ENCODE measurements around the gene TRPM3.

DNA sequence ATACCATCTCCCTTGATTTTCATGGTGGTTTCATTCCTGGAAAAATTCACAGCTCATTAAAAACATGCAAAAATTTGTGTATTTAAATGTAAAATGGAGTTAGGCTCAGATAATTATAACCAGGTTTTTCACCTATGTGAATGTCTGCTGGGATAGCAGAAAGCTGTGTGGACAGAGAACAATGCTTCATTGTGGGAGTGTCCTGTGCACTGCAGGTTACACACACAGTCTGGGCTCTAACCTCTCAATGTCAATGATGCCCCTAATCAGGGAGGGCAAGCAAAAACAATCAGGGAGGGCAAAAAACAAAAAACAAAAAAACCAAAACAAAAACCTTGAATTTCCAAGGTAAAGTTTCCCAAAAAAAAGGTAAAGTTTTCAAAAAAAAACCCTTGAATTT is 548.1 kb downstream of the TRPM3 start:
- TF ChIP-seq EP300 (IDR thresholded peaks at IDR 0.05; ENCODE audit: borderline replicate concordance in 1 of 2, low read depth in 2 of 2, low read length in 2 of 2) (no peak), GTF2F1 (IDR thresholded peaks at IDR 0.05; ENCODE audit: borderline replicate concordance, low read depth, low read length) (no peak), SP4 (IDR thresholded peaks at IDR 0.05; ENCODE audit: low read length) (no peak), POLR2A (IDR thresholded peaks at IDR 0.05; ENCODE audit: control extremely low read depth in 1 of 2, low read depth in 2 of 2, low read length in 2 of 2) (no peak), SP1 (IDR thresholded peaks at IDR 0.05; ENCODE audit: low read depth, low read length) (no peak), CBX8 (IDR thresholded peaks at IDR 0.05; ENCODE audit: borderline replicate concordance, low read depth, low read length) (no peak), RBBP5 (IDR thresholded peaks at IDR 0.05; ENCODE audit: borderline replicate concordance, low read depth, low read length) (no peak), NRF1 (IDR thresholded peaks at IDR 0.05; ENCODE audit: low read depth, low read length) (no peak), JUND (IDR thresholded peaks at IDR 0.05; ENCODE audit: low read length) (no peak), HDAC6 (IDR thresholded peaks at IDR 0.05; ENCODE audit: low read depth, low read length) (no peak), RNF2 (IDR thresholded peaks at IDR 0.05; ENCODE audit: borderline replicate concordance, low read depth, low read length, missing control alignments, poor library complexity, severe bottlenecking) (no peak), CHD2 (IDR thresholded peaks at IDR 0.05; ENCODE audit: low read length) (no peak), EZH2 (IDR thresholded peaks at IDR 0.05; ENCODE audit: low read depth, low read length, severe bottlenecking) (no peak)
- TF ChIP-seq, protein P1, sequence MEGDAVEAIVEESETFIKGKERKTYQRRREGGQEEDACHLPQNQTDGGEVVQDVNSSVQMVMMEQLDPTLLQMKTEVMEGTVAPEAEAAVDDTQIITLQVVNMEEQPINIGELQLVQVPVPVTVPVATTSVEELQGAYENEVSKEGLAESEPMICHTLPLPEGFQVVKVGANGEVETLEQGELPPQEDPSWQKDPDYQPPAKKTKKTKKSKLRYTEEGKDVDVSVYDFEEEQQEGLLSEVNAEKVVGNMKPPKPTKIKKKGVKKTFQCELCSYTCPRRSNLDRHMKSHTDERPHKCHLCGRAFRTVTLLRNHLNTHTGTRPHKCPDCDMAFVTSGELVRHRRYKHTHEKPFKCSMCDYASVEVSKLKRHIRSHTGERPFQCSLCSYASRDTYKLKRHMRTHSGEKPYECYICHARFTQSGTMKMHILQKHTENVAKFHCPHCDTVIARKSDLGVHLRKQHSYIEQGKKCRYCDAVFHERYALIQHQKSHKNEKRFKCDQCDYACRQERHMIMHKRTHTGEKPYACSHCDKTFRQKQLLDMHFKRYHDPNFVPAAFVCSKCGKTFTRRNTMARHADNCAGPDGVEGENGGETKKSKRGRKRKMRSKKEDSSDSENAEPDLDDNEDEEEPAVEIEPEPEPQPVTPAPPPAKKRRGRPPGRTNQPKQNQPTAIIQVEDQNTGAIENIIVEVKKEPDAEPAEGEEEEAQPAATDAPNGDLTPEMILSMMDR (IDR thresholded peaks at IDR 0.05; ENCODE audit: control extremely low read depth in 1 of 3, insufficient read depth in 1 of 3, low read depth in 1 of 3, low read length in 3 of 3): no peak

Data from H1 (cell line).